ENCODE data around the gene TBL1X. TPM values are rescaled to one million over a fixed set of nuclear protein-coding genes. Genes with fewer than 3 reads are reported as not detected.

The TBL1X gene
- total and polyA plus RNA-seq, 10 of the 15 experiments (the other 5 are each of a cell fraction or from before 2014, with no cell fraction given) = 4.4 to 26.3 (median 10.6) TPM

- Histone ChIP-seq H3K4me1 (ENCODE audit: control insufficient read depth, insufficient read depth, low read length) (no peaks in the 10 kb centered on the region), H4K20me1 (ENCODE audit: control insufficient read depth, insufficient read depth) (no peaks in the 10 kb centered on the region), H3K4me3 (no peak overlapping the region), H3K9ac (ENCODE audit: control insufficient read depth, insufficient read depth, low read length) (no peak overlapping the region), H3K36me3 (ENCODE audit: control insufficient read depth in 2 of 2, insufficient read depth in 2 of 2, low read length in 1 of 2) (no peaks in the 10 kb centered on the region; a peak in 1 of 4 replicates), H3K79me2 (ENCODE audit: control insufficient read depth, insufficient read depth, low read length) (no peaks in the 10 kb centered on the region), H3K27me3 (replicated peaks in 1 of 2; ENCODE audit: control insufficient read depth in 2 of 2, insufficient read depth in 2 of 2, low read length in 1 of 2) (no peaks in the 10 kb centered on the region), H3K9me3 (replicated peaks; ENCODE audit: control insufficient read depth, insufficient read depth, low read length) (no peaks in the 10 kb centered on the region; the same call in 2 of the 3 replicates), H2AFZ (ENCODE audit: control insufficient read depth, low read depth, low read length) (no peak overlapping the region), H3K27ac (ENCODE audit: control insufficient read depth, insufficient read depth) (no peak overlapping the region), H3K4me2 (ENCODE audit: control insufficient read depth, insufficient read depth) (no peak overlapping the region)
- BruUV-seq (replicated peaks) = no TSS peak
- POLR2A ChIA-PET = no interaction called here
- SMC1A ChIA-PET (ENCODE audit: uncharacterized antibody, unreplicated experiment) = no interaction called here
- WGBS (ENCODE audit: insufficient coverage, insufficient replicate concordance, low lambda C conversion rate, missing lambda C conversion rate) = 77% methylated on average over 10 of the region's 10 CpGs
- ATAC-seq (no peak), FAIRE-seq (no peak), DNase-seq (ENCODE audit: low read depth, low spot score) (no peak)
- intact Hi-C loops (cut with micrococcal nuclease; ENCODE audit: unreplicated experiment) = no loop called here
- in situ Hi-C loops (cut with MboI) = no loop called here
- RAD21 ChIA-PET (ENCODE audit: unreplicated experiment) = no interaction called here
- no peak for TF ChIP-seq E4F1 (IDR thresholded peaks at IDR 0.05; ENCODE audit: borderline replicate concordance, partially characterized antibody)
- TF ChIP-seq NR2C2 (IDR thresholded peaks at IDR 0.05; ENCODE audit: borderline replicate concordance, control insufficient read depth, insufficient read length, low read depth) = no peak
- TF ChIP-seq TAF1 (IDR thresholded peaks at IDR 0.05; ENCODE audit: borderline replicate concordance, low read depth, low read length) = no peak
- TF ChIP-seq PAX5 (IDR thresholded peaks at IDR 0.05; ENCODE audit: borderline replicate concordance, low read depth, low read length) = no peak
- TF ChIP-seq TCF3 (IDR thresholded peaks at IDR 0.05; ENCODE audit: borderline replicate concordance, insufficient read depth, low read depth, low read length) = no peak
- no peak for TF ChIP-seq CBX3 (IDR thresholded peaks at IDR 0.05; ENCODE audit: borderline replicate concordance, low read depth)
- no peak for TF ChIP-seq KAT2A (conservative IDR thresholded peaks at IDR 0.05; ENCODE audit: control insufficient read depth, low read depth, low read length)
- CTCF ChIA-PET = no interaction called here
Observed at GRCh38 chrX:9515489-9515888, 50.6 kb downstream of the TBL1X start.

All from GM12878 (cell line).